GM21576 (cell line): ENCODE data around the gene ADAMTS20.
"Not testable (repeated sequence)": the region's sequence is repeated elsewhere in the genome, so short reads cannot be mapped to it uniquely, and the experiment has no call there.

ENCODE experiments used
- ATAC-seq: cut with Tn5 transposase; IDR thresholded peaks from one replicate; pipeline ENCODE4 v1.9.1; 2021; ENCODE audit warnings: mild to moderate bottlenecking, moderate library complexity; ENCODE audit not compliant: unreplicated experiment

The ADAMTS20 gene, protein sequence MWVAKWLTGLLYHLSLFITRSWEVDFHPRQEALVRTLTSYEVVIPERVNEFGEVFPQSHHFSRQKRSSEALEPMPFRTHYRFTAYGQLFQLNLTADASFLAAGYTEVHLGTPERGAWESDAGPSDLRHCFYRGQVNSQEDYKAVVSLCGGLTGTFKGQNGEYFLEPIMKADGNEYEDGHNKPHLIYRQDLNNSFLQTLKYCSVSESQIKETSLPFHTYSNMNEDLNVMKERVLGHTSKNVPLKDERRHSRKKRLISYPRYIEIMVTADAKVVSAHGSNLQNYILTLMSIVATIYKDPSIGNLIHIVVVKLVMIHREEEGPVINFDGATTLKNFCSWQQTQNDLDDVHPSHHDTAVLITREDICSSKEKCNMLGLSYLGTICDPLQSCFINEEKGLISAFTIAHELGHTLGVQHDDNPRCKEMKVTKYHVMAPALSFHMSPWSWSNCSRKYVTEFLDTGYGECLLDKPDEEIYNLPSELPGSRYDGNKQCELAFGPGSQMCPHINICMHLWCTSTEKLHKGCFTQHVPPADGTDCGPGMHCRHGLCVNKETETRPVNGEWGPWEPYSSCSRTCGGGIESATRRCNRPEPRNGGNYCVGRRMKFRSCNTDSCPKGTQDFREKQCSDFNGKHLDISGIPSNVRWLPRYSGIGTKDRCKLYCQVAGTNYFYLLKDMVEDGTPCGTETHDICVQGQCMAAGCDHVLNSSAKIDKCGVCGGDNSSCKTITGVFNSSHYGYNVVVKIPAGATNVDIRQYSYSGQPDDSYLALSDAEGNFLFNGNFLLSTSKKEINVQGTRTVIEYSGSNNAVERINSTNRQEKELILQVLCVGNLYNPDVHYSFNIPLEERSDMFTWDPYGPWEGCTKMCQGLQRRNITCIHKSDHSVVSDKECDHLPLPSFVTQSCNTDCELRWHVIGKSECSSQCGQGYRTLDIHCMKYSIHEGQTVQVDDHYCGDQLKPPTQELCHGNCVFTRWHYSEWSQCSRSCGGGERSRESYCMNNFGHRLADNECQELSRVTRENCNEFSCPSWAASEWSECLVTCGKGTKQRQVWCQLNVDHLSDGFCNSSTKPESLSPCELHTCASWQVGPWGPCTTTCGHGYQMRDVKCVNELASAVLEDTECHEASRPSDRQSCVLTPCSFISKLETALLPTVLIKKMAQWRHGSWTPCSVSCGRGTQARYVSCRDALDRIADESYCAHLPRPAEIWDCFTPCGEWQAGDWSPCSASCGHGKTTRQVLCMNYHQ (N-terminal part only)

DNA sequence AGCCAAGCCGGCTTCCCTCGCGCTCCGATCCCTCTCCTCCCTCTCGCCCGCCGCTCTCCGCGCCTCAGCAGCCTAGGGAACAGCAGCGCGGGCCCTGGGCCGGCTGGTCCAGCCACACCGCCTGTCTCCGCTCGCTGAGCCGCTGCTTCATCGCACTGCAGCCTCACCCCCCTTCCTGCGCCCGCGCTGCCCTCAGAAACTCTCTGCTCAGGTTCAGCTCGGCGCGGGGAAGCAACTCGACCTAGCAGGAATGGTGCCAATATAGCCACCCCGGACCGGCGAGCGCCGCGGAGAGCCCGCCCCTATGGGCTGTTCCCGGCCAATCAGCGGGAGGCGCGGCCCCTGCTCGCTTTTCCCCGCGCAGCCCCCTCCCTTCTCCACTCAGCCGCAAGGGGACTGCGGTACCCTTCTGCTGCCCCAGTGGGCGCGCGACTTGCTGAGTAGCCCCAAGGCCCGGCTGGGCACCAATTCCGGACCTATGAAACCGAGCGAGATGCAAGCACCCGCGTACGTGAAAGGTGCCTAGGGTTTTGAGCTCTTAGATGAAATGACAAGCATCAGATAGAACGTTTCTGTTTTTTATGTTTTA, at the start of gene ADAMTS20:
TSS of gene ADAMTS20 (minus strand) at position 233 of the 589 bp plus-strand sequence. CDS start 282 bp downstream, outside the sequence.
- no peak for ATAC-seq

- no peak for ATAC-seq
These were observed 47.7 kb upstream of the ADAMTS20 start for GRCh38 chr12:43599708-43600107.

DNA sequence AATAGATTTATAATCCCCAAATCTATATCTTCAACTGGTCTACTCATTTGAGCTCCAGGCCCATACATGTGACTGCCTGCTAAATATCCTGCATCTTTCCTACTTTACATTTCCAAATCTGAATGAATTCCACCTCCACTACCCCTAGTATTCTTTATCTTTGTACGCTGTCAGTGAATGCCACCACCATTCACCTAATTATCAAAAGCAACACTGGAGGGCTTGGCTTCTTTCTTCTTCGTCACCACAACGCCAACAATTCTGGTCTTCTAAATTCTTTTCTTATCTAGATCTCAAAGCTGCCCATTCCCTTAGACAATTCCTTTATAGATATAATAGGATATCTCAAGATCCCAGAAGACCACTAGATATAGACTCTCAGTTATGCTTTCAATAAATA, 47.1 kb upstream of the ADAMTS20 start:
- no peak for ATAC-seq

GRCh38 chr12:43590307-43590706, 38.3 kb upstream of the ADAMTS20 start:
- no peak for ATAC-seq

DNA sequence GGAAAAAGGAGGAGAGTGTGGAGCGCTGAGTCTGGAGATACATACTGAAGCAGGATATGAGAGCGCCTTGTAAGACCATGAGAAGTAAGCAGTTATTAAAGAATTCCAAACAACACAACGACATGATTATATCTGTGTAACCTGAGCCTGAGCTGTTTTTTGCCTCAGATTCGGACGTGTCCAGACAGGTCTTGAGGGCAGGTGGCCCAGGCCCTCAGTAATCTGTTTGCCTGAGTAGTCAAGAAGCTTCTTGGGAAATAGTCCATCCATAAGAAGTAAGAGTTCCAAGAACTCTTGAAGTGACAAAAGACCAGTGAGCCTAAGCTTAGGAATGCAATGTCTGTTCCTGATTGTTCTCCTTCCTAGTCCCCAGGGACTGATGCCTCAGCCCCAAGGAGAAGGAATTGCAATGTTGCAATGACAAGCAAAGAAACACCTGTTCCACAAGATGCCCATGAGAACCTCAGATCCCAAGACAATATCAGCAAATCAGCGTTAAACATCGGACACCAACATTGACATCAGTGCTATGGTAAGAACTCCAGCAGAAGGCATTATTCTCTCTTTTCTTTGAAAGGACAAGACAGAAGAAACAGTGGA, 34.7 kb upstream of the ADAMTS20 start:
- no peak for ATAC-seq

DNA sequence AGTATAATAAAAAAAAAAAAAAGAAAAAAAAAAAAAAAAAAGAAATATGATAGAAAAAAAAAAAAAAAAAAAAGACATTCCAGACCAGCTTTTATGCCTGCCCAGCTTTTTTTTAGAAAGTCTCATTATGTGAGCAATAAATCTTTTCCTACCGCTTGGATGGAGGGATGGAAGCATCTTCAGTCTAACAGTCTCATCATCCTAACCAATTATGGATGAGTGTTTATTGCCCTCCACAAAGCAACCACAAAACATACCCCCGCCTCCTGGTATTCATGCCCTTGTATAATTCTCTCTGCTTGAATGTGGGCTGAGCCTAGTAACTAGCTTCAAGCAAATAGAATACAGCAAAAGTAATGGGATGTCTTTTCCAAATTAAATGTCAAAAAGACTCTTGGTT, 33.7 kb upstream of the ADAMTS20 start:
- ATAC-seq, result no peak

GRCh38 chr12:43580601-43581000, 28.6 kb upstream of the ADAMTS20 start:
- no peak for ATAC-seq

DNA sequence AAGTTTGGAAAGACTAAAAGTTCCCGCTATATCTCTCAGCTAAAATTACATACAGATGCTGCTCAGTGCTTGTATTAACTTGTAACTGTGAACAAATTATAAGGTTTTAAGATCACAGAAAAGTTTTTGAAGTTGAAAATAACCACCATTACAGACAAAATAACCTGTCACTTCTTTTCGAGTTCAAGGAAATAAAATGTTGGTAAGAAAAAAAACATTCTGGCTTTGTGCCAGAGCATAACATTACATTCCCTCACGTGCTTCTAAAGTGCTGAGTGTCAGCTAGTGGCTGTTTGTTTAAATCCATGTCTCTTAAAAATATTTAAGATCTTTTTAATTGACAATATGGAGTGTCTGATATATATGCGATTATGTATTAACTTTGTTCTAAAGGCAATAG, 27.2 kb upstream of the ADAMTS20 start:
- no peak for ATAC-seq

DNA sequence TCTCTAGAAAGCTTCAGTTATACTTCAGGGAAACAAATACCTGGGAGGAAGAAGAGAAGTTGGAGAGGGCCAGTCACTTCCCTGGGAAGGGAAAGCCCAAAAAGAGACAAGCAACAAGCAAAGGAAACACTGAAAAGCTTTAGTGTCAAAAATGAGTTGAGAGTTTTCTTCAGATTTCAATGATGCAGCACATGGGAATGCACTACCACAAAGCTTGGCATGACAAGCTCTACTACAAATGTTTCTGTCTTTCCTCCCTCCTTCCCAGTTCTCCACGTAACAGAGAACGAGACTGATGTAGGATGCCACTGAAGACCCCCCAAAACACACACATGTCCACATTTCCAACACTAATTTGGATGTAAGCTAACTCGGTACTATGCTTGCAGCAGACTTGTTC, 26.8 kb upstream of the ADAMTS20 start:
- ATAC-seq, result no peak

GRCh38 chr12:43577381-43577780, 25.4 kb upstream of the ADAMTS20 start:
- ATAC-seq, result no peak

- no peak for ATAC-seq
These were observed 24.2 kb upstream of the ADAMTS20 start for GRCh38 chr12:43576162-43576561.

GRCh38 chr12:43571885-43572284, 19.9 kb upstream of the ADAMTS20 start:
- ATAC-seq, result no peak

GRCh38 chr12:43556057-43556456, 4.1 kb upstream of the ADAMTS20 start:
- ATAC-seq, result no peak

- no peak for ATAC-seq
These were observed 578 bp downstream of the ADAMTS20 start for GRCh38 chr12:43551279-43551970.

- no peak for ATAC-seq
These were observed 1.2 kb downstream of the ADAMTS20 start for GRCh38 chr12:43550831-43551271.

DNA sequence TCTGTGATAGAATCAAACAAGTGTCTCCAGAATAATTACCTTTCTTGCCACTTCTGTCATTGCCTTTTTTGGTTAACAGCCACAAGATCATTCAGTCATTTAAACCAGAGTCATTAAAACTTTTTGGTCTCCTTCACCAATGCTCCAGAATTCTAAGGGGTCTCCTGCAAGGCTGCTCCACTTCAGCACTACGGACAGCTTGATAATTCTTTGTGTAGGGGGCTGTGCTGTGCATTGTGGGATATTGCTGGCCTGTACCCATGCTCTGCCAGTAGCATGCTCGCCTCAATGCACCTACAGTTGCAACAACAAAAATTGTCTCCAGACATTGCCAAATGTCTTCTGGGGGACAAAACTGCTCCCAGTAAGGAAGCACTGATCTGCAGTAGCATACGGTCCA, 7.3 kb downstream of the ADAMTS20 start:
- ATAC-seq, result no peak

- no peak for ATAC-seq
These were observed 11.5 kb downstream of the ADAMTS20 start for GRCh38 chr12:43540470-43540869.

GRCh38 chr12:43537675-43538074, 14.3 kb downstream of the ADAMTS20 start:
- not testable (repeated sequence) for ATAC-seq

DNA sequence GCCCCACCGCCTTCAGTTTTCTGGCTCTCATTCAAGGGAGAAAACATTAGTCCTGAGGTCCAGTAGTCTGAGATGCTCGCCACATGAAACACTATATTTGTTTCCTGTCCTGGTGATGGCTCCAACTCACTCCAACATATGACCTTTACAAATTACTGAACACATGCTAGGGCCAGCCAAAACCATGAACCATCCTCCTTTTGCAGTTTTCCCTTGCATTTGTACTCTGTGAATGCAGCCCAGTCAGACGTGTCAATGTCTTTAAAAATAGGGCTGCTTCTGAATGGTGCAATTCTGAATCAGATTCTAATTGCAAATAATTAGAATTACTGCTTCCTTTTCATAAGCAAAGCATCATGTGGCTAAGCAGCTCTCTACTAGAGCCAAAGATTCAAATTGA, 36.0 kb downstream of the ADAMTS20 start:
- no peak for ATAC-seq

- no peak for ATAC-seq
These were observed 50.3 kb downstream of the ADAMTS20 start for GRCh38 chr12:43501703-43502102.
